ENCODE data around the gene MYL7.

MYL7 gene

DNA sequence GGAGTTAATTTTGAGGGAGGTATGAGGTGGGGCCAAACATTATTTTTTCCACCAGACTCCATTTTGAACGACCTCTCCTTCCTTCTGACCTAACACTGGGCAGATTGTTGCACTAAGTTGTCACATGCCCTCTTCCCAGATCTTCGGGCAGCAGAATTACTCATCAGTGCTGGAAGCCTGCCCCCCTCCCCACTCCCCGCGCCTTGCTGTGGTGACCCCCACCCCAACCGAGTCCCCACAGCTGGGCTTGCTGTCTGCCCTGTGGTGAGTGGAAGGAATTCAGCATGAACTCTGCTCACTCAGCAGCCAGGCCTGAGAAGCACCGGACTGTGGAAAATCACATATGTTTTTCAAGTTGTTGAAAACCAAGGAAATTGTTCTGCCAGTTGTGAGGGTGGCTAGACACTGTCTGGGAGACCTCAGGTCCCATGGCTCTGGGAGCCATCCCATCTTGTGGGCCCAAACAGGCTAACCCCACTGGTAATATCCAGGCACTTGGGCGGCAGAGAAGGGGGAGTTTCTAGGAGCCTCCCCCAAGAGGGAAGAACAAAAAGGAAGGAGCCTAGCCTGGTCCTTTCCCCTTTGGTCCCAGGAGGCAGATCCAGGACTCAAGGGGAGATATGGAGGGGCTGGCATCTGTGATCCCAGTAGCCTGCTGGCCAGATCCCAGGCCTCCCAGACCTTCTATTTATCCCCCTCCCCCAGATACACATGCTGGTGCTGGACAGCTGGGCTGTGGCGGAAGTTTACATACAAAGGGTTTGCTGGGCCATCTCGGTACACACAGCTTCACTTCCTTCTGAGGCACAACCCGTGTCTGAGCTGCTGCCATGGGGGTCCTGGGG is 40.5 kb downstream of the MYL7 start:
- DNase-seq (ENCODE audit: low read depth, low spot score): peak; percentile 89

DNA sequence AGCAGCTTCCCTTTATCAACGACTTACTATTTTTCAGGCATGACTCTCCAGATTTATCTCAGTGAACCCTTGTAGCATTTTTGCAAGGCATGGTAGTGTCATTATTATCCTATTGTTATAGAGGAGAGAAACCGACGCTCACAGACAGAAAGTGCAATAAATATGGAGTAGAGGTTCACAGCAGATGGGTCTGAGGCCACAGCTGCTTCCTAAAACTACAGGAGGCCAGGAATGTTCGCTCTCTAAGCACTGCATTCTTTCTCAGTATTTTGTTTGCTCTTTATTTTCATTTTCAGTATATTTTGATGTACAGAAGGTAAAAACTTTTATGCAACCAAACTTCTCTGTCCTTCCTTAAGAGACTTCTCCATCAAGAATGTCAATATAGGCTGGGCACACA is 41.5 kb downstream of the MYL7 start:
- DNase-seq (ENCODE audit: low read depth, low spot score): no peak

DNA sequence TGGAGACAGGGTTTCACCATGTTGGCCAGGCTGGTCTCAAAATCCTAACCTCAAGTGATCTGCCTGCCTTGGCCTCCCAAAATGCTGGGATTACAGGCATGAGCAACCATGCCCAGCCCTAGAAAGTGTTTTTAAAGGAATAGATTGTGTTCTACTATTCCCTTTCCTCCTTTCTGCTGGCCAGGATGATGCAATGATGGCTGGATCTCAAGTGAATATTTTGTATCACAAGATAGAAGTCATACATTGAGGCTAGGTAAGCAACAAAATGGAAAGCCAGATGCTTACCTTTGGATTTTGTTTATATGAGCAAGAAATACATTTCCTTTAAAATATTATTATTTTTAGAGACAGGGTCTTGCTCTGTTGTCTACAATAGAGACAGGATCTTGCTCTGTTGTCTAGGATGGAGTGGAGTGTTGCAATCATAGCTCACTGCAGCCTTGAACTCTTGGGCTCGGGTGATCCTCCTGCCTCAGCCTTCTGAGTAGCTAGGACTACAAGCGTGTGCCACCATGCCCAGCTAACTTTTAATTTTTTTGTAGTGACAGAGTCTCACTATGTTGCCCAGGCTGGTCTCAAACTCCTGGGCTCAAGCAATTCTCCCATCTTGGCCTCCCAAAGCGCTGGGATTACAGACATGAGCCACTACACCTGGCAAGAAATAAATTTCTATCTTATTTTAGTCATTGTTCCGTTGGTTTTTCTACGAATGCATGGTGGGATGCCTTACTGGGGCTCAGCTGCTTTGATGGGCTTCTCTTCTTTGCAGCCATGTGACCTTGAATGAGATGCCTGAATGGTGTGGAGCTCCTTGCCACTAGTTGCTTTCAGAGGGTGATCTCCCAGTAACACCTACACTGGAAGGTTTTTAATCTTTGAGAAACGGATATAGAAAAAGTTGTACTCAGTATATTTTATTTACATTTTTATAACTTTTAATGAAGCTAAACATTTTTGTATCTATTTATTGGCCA is 42.8 kb downstream of the MYL7 start:
- no peak for DNase-seq (ENCODE audit: low read depth, low spot score)

DNA sequence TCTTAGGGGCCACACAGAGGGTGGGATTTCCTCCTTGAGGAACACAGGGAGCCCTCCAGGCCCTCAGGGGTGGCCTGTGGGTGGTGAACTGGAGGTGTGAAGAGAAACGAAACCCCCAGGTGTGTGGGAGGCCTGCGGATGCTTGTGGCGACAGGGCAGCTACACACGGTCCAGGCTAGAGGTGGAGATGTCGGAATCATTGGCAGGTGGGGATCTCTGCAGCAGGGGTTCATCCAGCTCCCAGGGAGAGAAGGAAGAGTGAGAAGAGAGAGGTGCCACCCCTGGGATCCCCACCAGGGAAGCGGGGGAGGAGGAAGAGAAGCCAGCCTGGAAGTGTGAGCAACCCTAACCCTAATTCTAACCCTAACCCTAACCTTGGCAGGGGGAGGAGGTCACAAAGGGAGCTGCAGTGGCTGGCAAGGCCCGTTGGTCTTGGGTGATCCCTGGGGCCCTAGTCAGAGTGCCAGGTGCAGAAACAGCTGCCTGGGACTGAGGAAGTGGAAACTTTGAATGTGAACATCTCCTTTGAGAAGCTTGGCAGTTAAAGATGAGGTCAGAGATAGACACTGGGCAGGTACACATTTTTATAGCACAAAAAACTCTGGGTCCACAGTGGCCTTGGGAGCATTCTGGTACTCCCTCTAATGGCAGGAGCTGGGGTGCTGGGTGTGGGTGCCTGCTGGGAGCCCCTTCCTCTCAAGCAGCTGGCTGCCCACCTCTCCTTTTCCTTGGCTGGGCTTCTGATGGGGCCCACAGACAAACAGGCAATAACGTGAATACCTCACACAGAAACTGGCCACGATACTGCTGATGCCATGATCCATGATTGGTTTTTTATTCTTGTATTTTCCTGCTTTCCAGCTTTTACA is 43.8 kb downstream of the MYL7 start:
- no peak for DNase-seq (ENCODE audit: low read depth, low spot score)

DNA sequence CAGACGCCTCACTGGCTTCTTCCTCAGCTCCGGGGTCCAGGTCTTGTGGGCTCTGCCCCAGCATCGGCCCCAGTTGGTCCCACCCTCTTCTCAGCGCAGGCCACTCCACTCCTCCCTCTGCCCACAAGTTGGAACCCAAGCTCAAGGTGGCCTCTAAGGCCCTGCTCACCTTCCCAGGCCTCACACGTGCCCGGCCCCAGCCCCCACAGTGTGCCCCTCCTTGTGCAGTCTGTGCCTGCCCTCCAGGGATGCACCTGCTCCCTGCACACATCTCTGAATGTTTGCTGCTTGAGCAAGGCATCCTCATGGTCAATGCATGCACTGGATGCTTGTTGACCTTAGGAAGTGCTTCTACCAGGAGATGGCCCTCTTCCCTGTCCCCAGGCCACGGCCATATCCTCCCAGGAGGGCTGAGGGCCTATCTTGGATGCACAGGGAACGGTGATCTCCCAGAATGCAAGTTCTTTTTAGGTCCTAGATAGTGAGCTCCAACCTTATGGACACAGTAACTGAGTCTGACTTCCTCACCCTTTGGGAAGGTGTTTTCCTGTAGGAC is 44.7 kb downstream of the MYL7 start:
- no peak for DNase-seq (ENCODE audit: low read depth, low spot score)

DNA sequence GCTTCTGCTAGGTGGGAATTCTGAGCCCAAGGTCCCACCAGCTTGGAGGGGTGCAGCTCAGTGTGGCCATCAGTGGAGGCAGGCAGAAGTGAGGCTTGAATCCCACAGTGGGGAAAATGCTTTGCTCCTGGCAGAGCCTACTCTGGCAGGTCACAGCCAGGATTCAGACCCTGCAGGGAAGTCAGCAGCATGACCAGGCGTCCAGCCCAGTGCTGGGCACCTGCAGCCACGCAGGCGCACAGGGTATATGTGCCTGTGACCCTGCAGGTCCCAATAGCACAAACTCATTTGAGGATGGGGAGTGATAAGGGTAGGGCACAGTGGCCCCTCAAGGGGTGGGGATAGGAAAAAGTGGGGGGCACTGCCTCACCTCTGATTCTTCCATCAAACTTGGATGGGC is 45.4 kb downstream of the MYL7 start:
- DNase-seq (ENCODE audit: low read depth, low spot score): no peak

DNA sequence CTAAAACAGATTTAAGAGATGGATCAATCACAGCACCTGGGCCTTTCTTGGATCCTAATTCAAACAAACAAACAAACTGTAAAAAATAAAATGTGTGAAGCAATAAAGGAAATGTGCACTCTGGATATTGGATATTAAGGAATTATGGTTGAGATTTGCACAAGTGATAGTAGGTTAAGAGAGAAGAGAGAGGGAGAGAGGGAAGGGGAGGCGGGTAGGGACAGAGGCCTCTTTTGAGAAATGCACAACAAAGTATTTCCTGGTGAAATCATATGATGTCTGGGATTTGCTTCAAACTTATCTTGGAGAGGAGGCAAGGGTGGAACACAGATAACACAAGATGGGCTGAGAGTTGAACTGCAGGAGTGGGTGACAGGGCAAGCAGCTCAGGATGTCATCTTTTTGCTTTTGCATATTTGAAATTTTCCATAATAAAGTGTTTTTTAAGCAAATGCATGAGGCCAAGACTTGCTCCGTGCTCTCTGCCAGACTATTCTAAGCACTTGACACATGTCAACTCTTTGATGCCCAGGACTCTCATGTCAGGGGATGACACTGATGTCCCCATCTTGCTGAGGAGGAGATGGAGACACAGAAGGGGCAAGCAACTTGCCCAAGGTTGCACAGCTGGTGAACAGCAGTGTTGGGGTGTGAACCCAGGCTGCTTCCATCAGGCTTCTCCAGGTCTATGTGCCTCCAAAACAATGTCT is 46.1 kb downstream of the MYL7 start:
- no peak for DNase-seq (ENCODE audit: low read depth, low spot score)

DNA sequence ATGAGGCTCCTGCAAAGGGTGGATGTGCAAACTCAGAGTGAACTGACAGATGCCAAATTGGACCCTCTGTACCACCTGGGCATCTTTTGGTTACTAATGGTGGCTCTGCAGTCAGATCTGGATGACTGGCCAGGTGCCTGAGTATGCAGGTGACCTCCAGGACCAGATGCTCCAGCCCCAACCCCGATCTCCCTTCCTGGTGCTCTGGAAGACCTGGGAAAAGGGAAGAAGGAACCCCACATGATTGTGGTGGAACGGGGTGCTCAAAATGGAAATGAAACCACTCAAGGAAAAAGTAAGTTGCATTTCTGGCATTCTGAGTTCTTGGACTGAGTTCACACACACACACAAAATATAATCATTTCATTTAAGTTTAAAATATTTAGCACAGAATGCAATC is 46.8 kb downstream of the MYL7 start:
- DNase-seq (ENCODE audit: low read depth, low spot score): no peak

DNA sequence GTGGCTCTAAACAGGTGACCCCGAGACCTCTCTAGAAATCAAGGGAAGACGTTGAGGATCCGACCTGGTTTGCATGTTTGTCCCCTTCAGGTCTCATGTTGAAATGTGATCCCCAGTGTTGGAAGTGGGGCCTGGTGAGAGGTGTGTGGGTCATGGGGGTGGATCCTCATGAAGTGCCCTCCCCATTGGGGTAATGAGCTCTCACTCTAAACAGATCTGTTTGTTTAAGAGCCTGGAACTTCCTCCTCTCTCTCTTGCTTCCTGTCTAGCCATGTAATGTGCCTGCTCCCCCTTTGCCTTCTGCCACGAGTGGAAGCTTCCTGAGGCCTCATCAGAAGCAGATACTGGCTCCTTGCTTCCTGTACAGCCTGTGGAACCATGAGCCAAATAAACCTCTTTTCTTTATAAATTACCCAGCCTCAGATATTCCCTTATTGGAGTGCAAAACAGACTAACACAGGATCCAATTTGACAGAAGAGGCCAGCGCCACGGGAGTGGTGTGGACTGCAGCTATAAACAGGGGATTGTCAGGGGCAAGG is 48.0 kb downstream of the MYL7 start:
- no peak for DNase-seq (ENCODE audit: low read depth, low spot score)

Measured in astrocyte of the hippocampus (primary cell).